CD14-positive monocyte (primary cell): ENCODE measurements around the gene SEMA5B. TPM values are rescaled to one million over a fixed set of nuclear protein-coding genes. Genes with fewer than 3 reads are reported as not detected.

Source experiments
- DNase-seq, 3 donors: peaks; one replicate each; pipeline ENCODE4 v3.0.0-alpha.2; 2011 to 2022
- H2AFZ ChIP-seq: 2 replicates; pipeline ENCODE4 v1.6.0; 2012; ENCODE audit warnings: mild to moderate bottlenecking, low read depth, low read length, inconsistent platforms; ENCODE audit not compliant: insufficient read depth, poor library complexity, severe bottlenecking
- H3K27ac ChIP-seq, 2 donors: 1 replicate in 1 of 2; 2 replicates in 1 of 2; pipeline ENCODE4 v1.5.1; 2012 to 2013; ENCODE audit warnings: low read length in 2 of 2, control low read depth in 1 of 2, inconsistent platforms in 1 of 2, low read depth in 1 of 2, mild to moderate bottlenecking in 1 of 2
- H3K27me3 ChIP-seq, 2 donors: one replicate each; pipeline versions ENCODE4 v1.6.0 to v1.6.1; 2011 to 2013; ENCODE audit warnings: low read length in 2 of 2; ENCODE audit not compliant: control insufficient read depth in 2 of 2, insufficient read depth in 2 of 2
- H3K36me3 ChIP-seq, 2 donors: replicated peaks in 1 of 2; 1 replicate in 1 of 2; 2 replicates in 1 of 2; pipeline versions ENCODE4 v1.5.1 to v1.6.1; 2012 to 2013; ENCODE audit warnings: low read length in 2 of 2, control low read depth in 1 of 2, inconsistent platforms in 1 of 2, mild to moderate bottlenecking in 1 of 2; ENCODE audit not compliant: insufficient read depth in 2 of 2, control insufficient read depth in 1 of 2
- H3K4me1 ChIP-seq, 2 donors: 1 replicate in 1 of 2; 2 replicates in 1 of 2; pipeline versions ENCODE4 v1.5.1 to v1.6.1; 2012 to 2013; ENCODE audit warnings: low read length in 2 of 2, control low read depth in 1 of 2, inconsistent platforms in 1 of 2, mild to moderate bottlenecking in 1 of 2, moderate library complexity in 1 of 2; ENCODE audit not compliant: insufficient read depth in 2 of 2, control insufficient read depth in 1 of 2
- H3K4me2 ChIP-seq: replicated peaks from 2 replicates; pipeline ENCODE3; 2012; ENCODE audit warnings: low read length, moderate library complexity, mild to moderate bottlenecking; ENCODE audit not compliant: poor library complexity, severe bottlenecking; ENCODE audit errors: extremely low read depth
- H3K4me3 ChIP-seq, 3 experiments: fragments of 200-600 bp in 1 of 3; sonication (generic) in 1 of 3; replicated peaks in 1 of 3; 1 replicate in 2 of 3; 2 replicates in 1 of 3; pipeline ENCODE4 v1.5.1; 2011 to 2013; ENCODE audit warnings: low read length in 3 of 3, mild to moderate bottlenecking in 3 of 3, control low read depth in 2 of 3, low read depth in 2 of 3, inconsistent platforms in 1 of 3, moderate library complexity in 1 of 3
- H3K79me2 ChIP-seq: 2 replicates; pipeline ENCODE4 v1.6.0; 2012; ENCODE audit warnings: mild to moderate bottlenecking, control low read depth, inconsistent platforms, low read length, moderate library complexity; ENCODE audit not compliant: insufficient read depth
- H3K9ac ChIP-seq: 2 replicates; pipeline ENCODE4 v1.6.0; 2017; ENCODE audit warnings: low read length, mild to moderate bottlenecking; ENCODE audit not compliant: insufficient read depth, poor library complexity, severe bottlenecking
- H3K9me3 ChIP-seq, 2 donors: replicated peaks in 1 of 2; 1 replicate in 1 of 2; 2 replicates in 1 of 2; pipeline versions ENCODE4 v1.5.1 to v1.6.1; 2012 to 2013; ENCODE audit warnings: low read length in 2 of 2, control low read depth in 1 of 2; ENCODE audit not compliant: control insufficient read depth in 1 of 2, insufficient read depth in 1 of 2
- H4K20me1 ChIP-seq: 2 replicates; pipeline ENCODE4 v1.6.0; 2012; ENCODE audit warnings: mild to moderate bottlenecking, low read length, control low read depth, moderate library complexity; ENCODE audit not compliant: insufficient read depth
- H3K27ac Mint-ChIP-seq, 7 donors: one replicate each; pipeline ENCODE4 v1.8.0; 2020; ENCODE audit warnings: mild to moderate bottlenecking in 7 of 7, mixed read lengths in 7 of 7, moderate library complexity in 6 of 7, inconsistent platforms in 2 of 7
- H3K27me3 Mint-ChIP-seq, 3 donors: one replicate each; pipeline ENCODE4 v1.8.0; 2021 to 2022; ENCODE audit warnings: low read depth in 3 of 3, mild to moderate bottlenecking in 3 of 3, mixed read lengths in 3 of 3, moderate library complexity in 3 of 3, inconsistent platforms in 1 of 3
- H3K36me3 Mint-ChIP-seq, 2 donors: one replicate each; pipeline ENCODE4 v1.8.0; 2020; ENCODE audit warnings: mixed read lengths in 2 of 2, inconsistent platforms in 1 of 2, mild to moderate bottlenecking in 1 of 2
- H3K4me1 Mint-ChIP-seq: one replicate; pipeline ENCODE4 v1.8.0; 2020; ENCODE audit warnings: mild to moderate bottlenecking, mixed read lengths
- H3K4me3 Mint-ChIP-seq, 2 donors: one replicate each; pipeline ENCODE4 v1.8.0; 2020; ENCODE audit warnings: mild to moderate bottlenecking in 2 of 2, mixed read lengths in 2 of 2, moderate library complexity in 1 of 2
- H3K9me3 Mint-ChIP-seq, 7 donors: one replicate each; pipeline ENCODE4 v1.8.0; 2020 to 2022; ENCODE audit warnings: mixed read lengths in 7 of 7, mild to moderate bottlenecking in 6 of 7, moderate library complexity in 6 of 7, inconsistent platforms in 2 of 7
- WGBS: methylation state at CpG from one replicate; pipeline ENCODE4 v1.1.5; 2013; ENCODE audit warnings: missing lambda C conversion rate; ENCODE audit not compliant: insufficient coverage; 5-methylcytosine and 5-hydroxymethylcytosine counted together
- intact Hi-C, 2 donors: fragments of 100-400 bp; cut with micrococcal nuclease; formaldehyde crosslinking; loops; one replicate each; pipeline versions ENCODE4 v1.15.0 to v1.15.1; 2023
- polyA plus RNA-seq, 3 donors: library from polyadenylated mRNA; depleted of rRNA in 1 of 3; unstranded in 2 of 3; stranded (reverse) in 1 of 3; fragments of 300-500 nt in 2 of 3; fragments of >200 nt in 1 of 3; fragmentation: Illumina TruSeq in 2 of 3; gene quantifications; 1 replicate in 2 of 3; 2 replicates in 1 of 3; pipeline ENCODE4 v1.2.3, GENCODE V29; 2012 to 2021
- TF ChIP-seq, protein P1 (sequence below): fragments of 200-600 bp; IDR thresholded peaks from one replicate; pipeline ENCODE4 v1.8.0; 2022; ENCODE audit warnings: antibody characterized with exemption, mild to moderate bottlenecking

SEMA5B gene
- polyA plus RNA-seq, 3 donors = not detected

DNA sequence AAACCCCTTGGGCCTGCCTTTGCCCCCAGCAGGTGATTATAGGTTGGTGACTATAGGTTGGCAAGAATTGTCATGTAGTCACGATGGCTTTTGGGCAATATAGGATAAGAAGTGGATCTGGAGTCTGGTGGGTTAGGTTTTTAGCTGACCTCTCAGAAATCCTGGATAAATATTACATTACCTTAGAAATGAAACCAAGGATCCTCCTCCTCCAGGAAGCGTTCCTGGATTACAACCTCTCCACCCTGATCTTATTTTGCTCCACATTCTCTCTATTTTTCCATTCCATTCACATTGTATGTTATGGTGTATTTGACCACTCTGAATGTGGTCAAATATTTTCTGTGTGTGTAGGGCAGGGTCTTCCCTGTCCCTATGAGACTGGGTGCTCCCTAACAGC, 82.3 kb downstream of the SEMA5B start:
- Histone ChIP-seq H3K36me3 (no peaks in the 10 kb centered on the region), H3K9ac (no peak overlapping the region), H3K27ac (no peak overlapping the region), H3K79me2 (no peaks in the 10 kb centered on the region), H3K4me2 (no peak overlapping the region), H3K4me3 (no peak overlapping the region), H3K27me3 (no peaks in the 10 kb centered on the region), H4K20me1 (no peaks in the 10 kb centered on the region), H3K9me3 (no peaks in the 10 kb centered on the region), H2AFZ (no peak overlapping the region), H3K4me1 (peaks cover 6 to 12% of the 10 kb centered on the region in 2 donors)
- no peak overlapping the region for H3K4me3 Mint-ChIP-seq
- WGBS = no CpG with 5 or more reads among the region's 2 CpGs
- H3K36me3 Mint-ChIP-seq = no peaks in the 10 kb centered on the region
- TF ChIP-seq, protein P1, sequence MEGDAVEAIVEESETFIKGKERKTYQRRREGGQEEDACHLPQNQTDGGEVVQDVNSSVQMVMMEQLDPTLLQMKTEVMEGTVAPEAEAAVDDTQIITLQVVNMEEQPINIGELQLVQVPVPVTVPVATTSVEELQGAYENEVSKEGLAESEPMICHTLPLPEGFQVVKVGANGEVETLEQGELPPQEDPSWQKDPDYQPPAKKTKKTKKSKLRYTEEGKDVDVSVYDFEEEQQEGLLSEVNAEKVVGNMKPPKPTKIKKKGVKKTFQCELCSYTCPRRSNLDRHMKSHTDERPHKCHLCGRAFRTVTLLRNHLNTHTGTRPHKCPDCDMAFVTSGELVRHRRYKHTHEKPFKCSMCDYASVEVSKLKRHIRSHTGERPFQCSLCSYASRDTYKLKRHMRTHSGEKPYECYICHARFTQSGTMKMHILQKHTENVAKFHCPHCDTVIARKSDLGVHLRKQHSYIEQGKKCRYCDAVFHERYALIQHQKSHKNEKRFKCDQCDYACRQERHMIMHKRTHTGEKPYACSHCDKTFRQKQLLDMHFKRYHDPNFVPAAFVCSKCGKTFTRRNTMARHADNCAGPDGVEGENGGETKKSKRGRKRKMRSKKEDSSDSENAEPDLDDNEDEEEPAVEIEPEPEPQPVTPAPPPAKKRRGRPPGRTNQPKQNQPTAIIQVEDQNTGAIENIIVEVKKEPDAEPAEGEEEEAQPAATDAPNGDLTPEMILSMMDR = no peak
- intact Hi-C loops = no loop called here
- peaks cover 3 to 7% (median 3%) of the 10 kb centered on the region in 3 donors for H3K27me3 Mint-ChIP-seq
- no peak overlapping the region for H3K27ac Mint-ChIP-seq
- no peak for DNase-seq
- peaks cover 9% of the 10 kb centered on the region for H3K4me1 Mint-ChIP-seq
- H3K9me3 Mint-ChIP-seq = peaks cover 0 to 3% (median 0%) of the 10 kb centered on the region in 7 donors

DNA sequence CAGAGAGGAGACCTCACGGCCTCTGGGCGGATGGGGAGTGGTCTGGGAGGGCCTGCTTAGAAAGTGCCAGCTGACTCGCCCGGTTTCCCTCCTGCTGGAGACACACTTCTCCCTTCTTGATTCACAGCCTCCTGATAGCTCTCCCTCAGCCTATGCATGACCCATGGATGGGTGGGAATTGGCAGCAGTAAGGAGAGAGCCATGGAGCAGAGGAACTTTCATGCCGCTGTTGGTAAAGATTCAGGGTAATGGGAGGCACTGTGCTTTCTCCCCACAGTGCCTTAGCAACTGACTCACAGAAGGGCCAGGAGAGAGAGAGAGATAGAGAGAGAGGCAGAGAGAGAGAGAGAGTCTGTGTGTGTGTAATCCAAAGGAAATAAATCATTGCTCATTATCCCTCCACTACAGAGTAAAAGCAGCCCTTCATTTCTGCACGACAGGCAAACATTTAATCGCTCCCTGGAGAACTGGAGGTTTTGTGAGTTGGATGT, 82.8 kb downstream of the SEMA5B start:
- no peaks in the 10 kb centered on the region for H3K36me3 ChIP-seq
- no peaks in the 10 kb centered on the region for H3K9me3 ChIP-seq
- H3K27me3 ChIP-seq = no peaks in the 10 kb centered on the region
- H3K9me3 Mint-ChIP-seq = peaks cover 0 to 3% (median 0%) of the 10 kb centered on the region in 7 donors
- no peaks in the 10 kb centered on the region for H4K20me1 ChIP-seq
- no CpG with 5 or more reads among the region's 7 CpGs for WGBS
- H3K4me1 Mint-ChIP-seq = peaks cover 14% of the 10 kb centered on the region
- peak overlapping the region in 1 of 7 donors; percentile 10 for H3K27ac Mint-ChIP-seq
- no peak for DNase-seq
- H3K36me3 Mint-ChIP-seq = no peaks in the 10 kb centered on the region
- peaks cover 3 to 7% (median 3%) of the 10 kb centered on the region in 3 donors for H3K27me3 Mint-ChIP-seq
- no peak overlapping the region for H3K4me3 ChIP-seq
- H3K4me2 ChIP-seq = no peak overlapping the region
- TF ChIP-seq, protein P1 = no peak
- no peak overlapping the region for H3K27ac ChIP-seq
- no peak overlapping the region for H3K9ac ChIP-seq
- no peak overlapping the region for H2AFZ ChIP-seq
- intact Hi-C loops = no loop called here
- peaks cover 7 to 14% of the 10 kb centered on the region in 2 donors for H3K4me1 ChIP-seq
- H3K79me2 ChIP-seq = no peaks in the 10 kb centered on the region
- H3K4me3 Mint-ChIP-seq = no peak overlapping the region
